ENCODE data around the gene TCERG1L.
"Not testable (repeated sequence)": the region's sequence is repeated elsewhere in the genome, so short reads cannot be mapped to it uniquely, and the experiment has no call there.

DNA sequence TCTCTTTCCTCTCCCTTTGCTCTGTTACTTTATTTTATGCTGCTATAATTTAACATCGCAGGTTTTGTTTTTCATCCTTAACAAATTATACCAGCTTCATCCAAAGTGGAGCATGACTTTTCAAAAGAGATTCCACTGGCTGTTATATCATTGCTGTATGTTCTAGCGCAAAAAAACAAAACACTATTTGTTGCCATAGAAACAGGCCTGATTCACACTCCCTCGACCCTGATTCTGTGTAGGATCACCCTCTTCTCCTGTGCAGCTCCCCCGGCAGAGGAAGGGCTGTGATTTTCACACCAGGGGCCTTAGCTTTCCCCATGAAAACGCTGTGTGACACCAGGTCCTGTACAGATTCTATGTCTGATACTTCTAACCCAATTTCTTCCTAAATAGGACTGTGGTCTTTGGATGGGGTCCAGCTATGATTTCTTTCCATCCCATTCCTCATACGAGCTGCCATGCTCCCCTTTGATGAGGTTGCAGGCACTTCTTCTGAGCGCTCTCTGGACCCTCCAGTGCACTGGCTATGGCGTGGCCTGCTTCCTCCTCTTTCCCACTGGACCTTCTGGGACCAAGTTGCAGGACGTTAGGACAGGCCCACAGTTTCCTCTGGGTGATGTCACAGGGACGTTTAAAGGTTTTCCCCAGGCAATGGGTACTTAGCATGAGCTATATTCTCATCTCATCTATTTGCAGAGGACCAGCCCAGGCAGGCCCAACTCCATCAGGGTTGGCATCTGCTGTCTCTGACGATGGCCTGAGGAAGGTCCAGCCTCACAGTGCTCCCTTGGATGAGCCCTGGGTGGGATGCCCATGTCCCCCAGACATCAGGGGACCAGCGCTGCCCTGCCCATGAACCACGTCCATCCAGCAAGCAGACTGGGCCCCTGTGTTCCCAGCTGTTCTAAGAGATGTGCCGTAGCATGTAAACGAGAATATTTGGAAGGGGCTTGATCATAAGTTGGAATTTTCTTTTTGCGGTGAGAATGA lies 210.8 kb downstream of the TCERG1L start:
- TF ChIP-seq, protein P1, sequence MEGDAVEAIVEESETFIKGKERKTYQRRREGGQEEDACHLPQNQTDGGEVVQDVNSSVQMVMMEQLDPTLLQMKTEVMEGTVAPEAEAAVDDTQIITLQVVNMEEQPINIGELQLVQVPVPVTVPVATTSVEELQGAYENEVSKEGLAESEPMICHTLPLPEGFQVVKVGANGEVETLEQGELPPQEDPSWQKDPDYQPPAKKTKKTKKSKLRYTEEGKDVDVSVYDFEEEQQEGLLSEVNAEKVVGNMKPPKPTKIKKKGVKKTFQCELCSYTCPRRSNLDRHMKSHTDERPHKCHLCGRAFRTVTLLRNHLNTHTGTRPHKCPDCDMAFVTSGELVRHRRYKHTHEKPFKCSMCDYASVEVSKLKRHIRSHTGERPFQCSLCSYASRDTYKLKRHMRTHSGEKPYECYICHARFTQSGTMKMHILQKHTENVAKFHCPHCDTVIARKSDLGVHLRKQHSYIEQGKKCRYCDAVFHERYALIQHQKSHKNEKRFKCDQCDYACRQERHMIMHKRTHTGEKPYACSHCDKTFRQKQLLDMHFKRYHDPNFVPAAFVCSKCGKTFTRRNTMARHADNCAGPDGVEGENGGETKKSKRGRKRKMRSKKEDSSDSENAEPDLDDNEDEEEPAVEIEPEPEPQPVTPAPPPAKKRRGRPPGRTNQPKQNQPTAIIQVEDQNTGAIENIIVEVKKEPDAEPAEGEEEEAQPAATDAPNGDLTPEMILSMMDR (IDR thresholded peaks at IDR 0.05; ENCODE audit: insufficient read depth, low read depth, low read length): not testable (repeated sequence)
- TF ChIP-seq EZH2 (IDR thresholded peaks at IDR 0.05; ENCODE audit: insufficient read depth, low read length): not testable (repeated sequence)
